Astrocyte of the spinal cord (primary cell): ENCODE measurements around the gene PLXDC2.

Source experiments
- DNase-seq: peaks from one replicate; pipeline ENCODE4 v3.0.0; 2011; ENCODE audit warnings: low read depth, low spot score
- H3K4me3 ChIP-seq: 2 replicates; pipeline ENCODE4 v1.5.1; 2011; ENCODE audit warnings: low read depth, mild to moderate bottlenecking, low read length, moderate library complexity
- CTCF ChIP-seq: IDR thresholded peaks from 2 replicates; pipeline ENCODE4 v1.5.1; 2012; ENCODE audit warnings: low read depth, mild to moderate bottlenecking, low read length, inconsistent platforms
- in situ Hi-C: cut with HindIII; loops from 2 replicates; pipeline ENCODE4 v1.10.0; 2017; ENCODE audit warnings: low sequenced_read_pairs

PLXDC2 gene

GRCh38 chr10:19983880-19984565, 167.8 kb downstream of the PLXDC2 start:
- no peak for DNase-seq
- in situ Hi-C loops, result no loop called here
- H3K4me3 ChIP-seq, result no peak overlapping the region
- TF ChIP-seq CTCF, result no peak

- DNase-seq, result no peak
- in situ Hi-C loops, result no loop called here
- TF ChIP-seq CTCF, result no peak
- no peak overlapping the region for H3K4me3 ChIP-seq
Observed at GRCh38 chr10:19985745-19986144, 169.5 kb downstream of the PLXDC2 start.

GRCh38 chr10:19986591-19986990, 170.4 kb downstream of the PLXDC2 start:
- DNase-seq, result no peak
- no peak overlapping the region for H3K4me3 ChIP-seq
- in situ Hi-C loops, result no loop called here
- no peak for TF ChIP-seq CTCF

GRCh38 chr10:19987931-19988330, 171.7 kb downstream of the PLXDC2 start:
- in situ Hi-C loops, result no loop called here
- TF ChIP-seq CTCF, result no peak
- no peak for DNase-seq
- no peak overlapping the region for H3K4me3 ChIP-seq

- DNase-seq, result no peak
- no peak for TF ChIP-seq CTCF
- no peak overlapping the region for H3K4me3 ChIP-seq
- in situ Hi-C loops, result no loop called here
Observed at GRCh38 chr10:19993714-19994315, 177.6 kb downstream of the PLXDC2 start.

- no peak overlapping the region for H3K4me3 ChIP-seq
- in situ Hi-C loops, result no loop called here
- no peak for TF ChIP-seq CTCF
- DNase-seq, result no peak
Observed at GRCh38 chr10:19998482-19998881, 182.2 kb downstream of the PLXDC2 start.
